AG10803 (cell line): Measurements from ENCODE around the gene KCNE3.

ENCODE experiments used
- DNase-seq: peaks from one replicate; pipeline ENCODE4 v3.0.0; 2010; ENCODE audit warnings: low read depth
- H3K4me3 ChIP-seq: 2 replicates; pipeline ENCODE4 v1.5.1; 2011; ENCODE audit warnings: mild to moderate bottlenecking, low read length, control low read depth
- TF ChIP-seq, protein P1 (sequence below): conservative IDR thresholded peaks from 2 replicates; pipeline ENCODE4 v1.5.1; 2011; ENCODE audit warnings: mild to moderate bottlenecking, low read length, control low read depth, inconsistent platforms

The KCNE3 gene

DNA sequence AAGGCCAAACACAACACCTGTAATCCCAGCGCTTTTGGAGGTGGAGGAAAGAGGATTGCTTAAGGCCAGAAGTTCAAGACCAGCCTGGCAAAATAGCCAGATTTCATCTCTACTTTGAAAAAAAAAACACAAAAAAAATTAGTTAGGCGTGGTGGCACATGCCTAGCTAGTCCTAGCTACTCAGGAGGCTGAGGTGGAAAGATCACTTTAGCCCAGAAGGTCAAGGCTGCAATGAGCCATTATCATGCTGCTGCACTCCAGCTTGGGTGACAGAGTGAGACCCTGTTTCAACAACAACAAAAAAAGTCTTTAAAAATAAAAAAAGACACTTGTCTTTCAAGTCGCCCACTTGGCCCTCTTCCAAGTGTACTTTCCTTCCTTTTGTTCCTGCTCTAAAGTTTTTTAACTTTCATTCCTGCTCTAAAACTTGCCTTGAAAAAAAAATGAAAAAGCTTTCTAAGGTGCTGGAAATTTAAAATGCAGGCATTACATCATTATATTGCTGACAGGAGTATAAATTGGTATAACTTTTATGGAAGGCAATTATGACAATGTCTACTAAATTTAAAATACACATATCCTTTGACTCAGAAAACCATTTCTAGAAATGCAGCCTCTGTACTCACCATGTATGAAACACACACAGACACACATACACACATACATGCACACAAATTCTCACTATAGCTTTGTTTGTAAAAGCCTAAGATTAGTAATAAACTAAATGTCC is 13.5 kb upstream of the KCNE3 start:
- no peak for DNase-seq
- H3K4me3 ChIP-seq, result no peak overlapping the region
- TF ChIP-seq, protein P1, sequence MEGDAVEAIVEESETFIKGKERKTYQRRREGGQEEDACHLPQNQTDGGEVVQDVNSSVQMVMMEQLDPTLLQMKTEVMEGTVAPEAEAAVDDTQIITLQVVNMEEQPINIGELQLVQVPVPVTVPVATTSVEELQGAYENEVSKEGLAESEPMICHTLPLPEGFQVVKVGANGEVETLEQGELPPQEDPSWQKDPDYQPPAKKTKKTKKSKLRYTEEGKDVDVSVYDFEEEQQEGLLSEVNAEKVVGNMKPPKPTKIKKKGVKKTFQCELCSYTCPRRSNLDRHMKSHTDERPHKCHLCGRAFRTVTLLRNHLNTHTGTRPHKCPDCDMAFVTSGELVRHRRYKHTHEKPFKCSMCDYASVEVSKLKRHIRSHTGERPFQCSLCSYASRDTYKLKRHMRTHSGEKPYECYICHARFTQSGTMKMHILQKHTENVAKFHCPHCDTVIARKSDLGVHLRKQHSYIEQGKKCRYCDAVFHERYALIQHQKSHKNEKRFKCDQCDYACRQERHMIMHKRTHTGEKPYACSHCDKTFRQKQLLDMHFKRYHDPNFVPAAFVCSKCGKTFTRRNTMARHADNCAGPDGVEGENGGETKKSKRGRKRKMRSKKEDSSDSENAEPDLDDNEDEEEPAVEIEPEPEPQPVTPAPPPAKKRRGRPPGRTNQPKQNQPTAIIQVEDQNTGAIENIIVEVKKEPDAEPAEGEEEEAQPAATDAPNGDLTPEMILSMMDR, result no peak

- TF ChIP-seq, protein P1, result no peak
- H3K4me3 ChIP-seq, result no peak overlapping the region
- no peak for DNase-seq
Observed at GRCh38 chr11:74479732-74480123, 12.4 kb upstream of the KCNE3 start.

DNA sequence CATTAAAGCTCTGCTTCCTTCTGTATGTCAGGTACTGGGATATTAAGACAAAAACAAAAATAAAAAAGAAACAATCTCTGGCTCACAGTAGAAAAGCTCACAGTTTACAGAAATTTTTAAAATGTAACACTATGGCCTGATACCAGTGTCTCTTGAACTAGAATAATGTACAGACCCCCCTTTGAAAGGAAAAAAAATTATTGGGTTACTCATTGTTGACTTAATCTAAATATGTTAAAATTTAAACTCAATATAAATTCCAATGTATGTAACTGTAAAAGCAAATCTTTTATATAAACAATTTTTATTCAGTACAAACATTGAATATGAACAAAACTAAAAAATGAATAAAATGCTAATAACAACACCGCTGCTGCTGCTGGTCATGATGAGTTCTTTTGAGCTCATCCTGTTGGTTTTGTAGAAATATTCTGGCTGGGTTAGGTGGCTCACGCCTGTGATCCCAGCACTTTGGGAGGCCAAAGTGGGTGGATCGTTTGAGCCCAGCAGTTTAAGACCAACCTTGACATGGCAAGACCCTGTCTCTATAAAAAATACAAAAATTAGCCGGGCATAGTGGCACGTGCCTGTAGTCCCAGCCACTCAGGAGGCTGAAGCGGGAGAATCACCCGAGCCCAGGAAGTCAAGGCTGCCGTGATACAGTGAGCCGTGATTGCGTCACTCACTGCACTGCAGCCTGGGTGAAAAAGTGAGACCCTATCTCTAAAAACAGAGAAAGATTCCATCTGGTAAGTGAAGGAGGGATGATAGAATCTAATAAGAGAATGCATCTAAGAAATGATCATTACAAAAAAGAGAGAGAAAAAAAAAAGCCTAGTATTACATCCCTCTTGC is 11.8 kb upstream of the KCNE3 start:
- TF ChIP-seq, protein P1, result no peak
- no peak for DNase-seq
- H3K4me3 ChIP-seq, result no peak overlapping the region

- DNase-seq, result no peak
- H3K4me3 ChIP-seq, result no peak overlapping the region
- TF ChIP-seq, protein P1, result no peak
Observed at GRCh38 chr11:74476536-74476935, 9.2 kb upstream of the KCNE3 start.

DNA sequence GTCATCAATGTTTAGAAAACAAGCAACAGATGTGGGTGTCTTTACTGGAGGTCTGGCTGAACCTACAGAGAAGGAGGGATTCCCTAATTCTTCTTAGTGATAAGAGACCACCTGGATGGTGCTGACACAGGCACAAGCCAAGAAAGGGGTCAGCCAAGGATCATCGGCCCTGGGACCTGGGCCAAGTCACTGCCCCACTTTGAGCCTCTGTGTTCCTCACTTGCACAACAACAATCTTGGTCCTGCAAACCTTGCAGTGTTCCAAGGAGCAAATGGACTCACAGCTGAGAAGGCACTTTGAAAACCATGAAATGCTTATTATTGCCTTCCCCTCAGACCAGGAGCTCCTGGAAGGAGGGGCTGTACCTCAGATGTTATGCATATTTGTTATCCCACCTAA is 7.0 kb upstream of the KCNE3 start:
- H3K4me3 ChIP-seq, result no peak overlapping the region
- TF ChIP-seq, protein P1, result no peak
- no peak for DNase-seq

GRCh38 chr11:74473382-74474173 is 6.2 kb upstream of the KCNE3 start:
- TF ChIP-seq, protein P1, result no peak
- no peak overlapping the region for H3K4me3 ChIP-seq
- no peak for DNase-seq
